HEK293 (cell line): Measurements from ENCODE around the gene PTS.
A peak's percentile ranks its signal among the peaks of the same experiment; 100 is the strongest.

ENCODE experiments used
- CTCF ChIA-PET: fragments of 350-600 bp; formaldehyde crosslinking; extraction: SDS; loops from one replicate; lab custom pipeline; 2021; ENCODE audit warnings: antibody characterized with exemption; lab: Yijun Ruan, JAX
- POLR2A ChIA-PET: fragments of 300-600 bp; formaldehyde crosslinking; extraction: SDS; loops from one replicate; lab custom pipeline; 2020; ENCODE audit warnings: antibody characterized with exemption, inconsistent platforms; lab: Yijun Ruan, JAX
- H3K27ac ChIP-seq: fragments of 200-500 bp; sonication (Bioruptor generic); 2 replicates; pipeline ENCODE4 v1.5.1; 2014; ENCODE audit warnings: low read depth, low read length, control low read depth, inconsistent platforms; ENCODE audit errors: extremely low read depth
- H3K36me3 ChIP-seq, 2 experiments: fragments of 200-500 bp in 1 of 2; sonication (Bioruptor generic) in 1 of 2; 1 replicate in 1 of 2; 2 replicates in 1 of 2; pipeline ENCODE4 v1.5.1; 2014 to 2017; ENCODE audit warnings: inconsistent platforms in 2 of 2, low read length in 2 of 2; ENCODE audit not compliant: control insufficient read depth in 2 of 2, insufficient read depth in 1 of 2
- H3K4me1 ChIP-seq: fragments of 200-500 bp; sonication (Bioruptor generic); 2 replicates; pipeline ENCODE4 v1.5.1; 2014; ENCODE audit warnings: mild to moderate bottlenecking, low read length, inconsistent platforms; ENCODE audit not compliant: control insufficient read depth, insufficient read depth
- H3K4me3 ChIP-seq: 2 replicates; pipeline ENCODE4 v1.5.1; 2011; ENCODE audit warnings: low read depth, mild to moderate bottlenecking, control low read depth, low read length, moderate library complexity
- H3K9me3 ChIP-seq: fragments of 200-500 bp; sonication (Bioruptor generic); 2 replicates; pipeline ENCODE4 v1.5.1; 2014; ENCODE audit warnings: low read depth, low read length, inconsistent platforms; ENCODE audit not compliant: control insufficient read depth, insufficient read depth
- CTCF ChIP-seq: fragments of 450-650 bp; formaldehyde crosslinking; IDR thresholded peaks from 2 replicates; pipeline ENCODE4 v1.5.1; 2016; ENCODE audit warnings: missing biosample characterization, missing genetic modification characterization
- HOXC10 ChIP-seq: sonication (generic); formaldehyde crosslinking; IDR thresholded peaks from 2 replicates; pipeline ENCODE4 v1.8.1; 2023; ENCODE audit warnings: mild to moderate bottlenecking, missing genetic modification reagents
- PBX3 ChIP-seq: sonication (generic); formaldehyde crosslinking; IDR thresholded peaks from 2 replicates; pipeline ENCODE4 v1.8.1; 2022; ENCODE audit warnings: mild to moderate bottlenecking, moderate library complexity, missing genetic modification reagents
- SP2 ChIP-seq: fragments of 450-650 bp; formaldehyde crosslinking; IDR thresholded peaks from 2 replicates; pipeline ENCODE4 v1.5.1; 2016; ENCODE audit warnings: missing biosample characterization, missing genetic modification characterization
- TCF7L2 ChIP-seq: IDR thresholded peaks from 2 replicates; pipeline ENCODE4 v1.6.1; 2011; ENCODE audit warnings: low read depth, mild to moderate bottlenecking, inconsistent platforms, low read length, moderate library complexity, borderline replicate concordance
- ZNF114 ChIP-seq: fragments of 450-650 bp; formaldehyde crosslinking; IDR thresholded peaks from 2 replicates; pipeline ENCODE4 v1.5.0; 2017; ENCODE audit warnings: missing biosample characterization, missing genetic modification characterization
- ZNF138 ChIP-seq: fragments of 450-650 bp; formaldehyde crosslinking; IDR thresholded peaks from 2 replicates; pipeline ENCODE4 v1.5.1; 2016; ENCODE audit warnings: missing biosample characterization, missing genetic modification characterization, borderline replicate concordance
- ZNF2 ChIP-seq: fragments of 450-650 bp; formaldehyde crosslinking; IDR thresholded peaks from 2 replicates; pipeline ENCODE4 v1.5.1; 2016; ENCODE audit warnings: missing biosample characterization, missing genetic modification characterization
- ZNF26 ChIP-seq: fragments of 450-650 bp; formaldehyde crosslinking; IDR thresholded peaks from 2 replicates; pipeline ENCODE4 v1.5.1; 2016; ENCODE audit warnings: missing biosample characterization, missing genetic modification characterization
- ZNF324 ChIP-seq: fragments of 450-650 bp; formaldehyde crosslinking; IDR thresholded peaks from 2 replicates; pipeline ENCODE4 v1.5.1; 2016; ENCODE audit warnings: missing biosample characterization, missing genetic modification characterization
- ZNF335 ChIP-seq: fragments of 450-650 bp; formaldehyde crosslinking; conservative IDR thresholded peaks from 2 replicates; pipeline ENCODE4 v1.5.1; 2016; ENCODE audit warnings: missing biosample characterization, missing genetic modification characterization
- ZNF426 ChIP-seq: fragments of 450-650 bp; formaldehyde crosslinking; IDR thresholded peaks from 2 replicates; pipeline ENCODE4 v1.5.1; 2017; ENCODE audit warnings: missing biosample characterization, missing genetic modification characterization, mild to moderate bottlenecking, inconsistent platforms, moderate library complexity
- ZNF514 ChIP-seq: fragments of 450-650 bp; formaldehyde crosslinking; IDR thresholded peaks from 2 replicates; pipeline ENCODE4 v1.5.1; 2016; ENCODE audit warnings: missing biosample characterization, missing genetic modification characterization
- ZNF596 ChIP-seq: fragments of 450-650 bp; IDR thresholded peaks from 2 replicates; pipeline ENCODE4 v1.5.0; 2018; ENCODE audit warnings: missing biosample characterization, mild to moderate bottlenecking, missing genetic modification characterization, moderate library complexity
- ZNF626 ChIP-seq: fragments of 450-650 bp; sonication (Bioruptor Pico); formaldehyde crosslinking; IDR thresholded peaks from 2 replicates; pipeline ENCODE4 v1.5.1; 2018; ENCODE audit warnings: missing biosample characterization, missing genetic modification characterization, inconsistent platforms
- ZNF654 ChIP-seq: fragments of 450-650 bp; formaldehyde crosslinking; IDR thresholded peaks from 2 replicates; pipeline ENCODE4 v1.5.1; 2016; ENCODE audit warnings: low read depth, missing biosample characterization, missing genetic modification characterization
- ZNF837 ChIP-seq: fragments of 450-650 bp; formaldehyde crosslinking; IDR thresholded peaks from 2 replicates; pipeline ENCODE4 v1.5.1; 2016; ENCODE audit warnings: missing biosample characterization, missing genetic modification characterization
- ZNF843 ChIP-seq: fragments of 450-650 bp; formaldehyde crosslinking; IDR thresholded peaks from 2 replicates; pipeline ENCODE4 v1.5.1; 2016; ENCODE audit warnings: missing biosample characterization, missing genetic modification characterization
- ZSCAN30 ChIP-seq: fragments of 450-650 bp; IDR thresholded peaks from 2 replicates; pipeline ENCODE4 v1.5.1; 2018; ENCODE audit warnings: missing biosample characterization, mild to moderate bottlenecking, missing genetic modification characterization, moderate library complexity
- ZSCAN4 ChIP-seq: fragments of 450-650 bp; formaldehyde crosslinking; IDR thresholded peaks from 2 replicates; pipeline ENCODE4 v1.5.1; 2017; ENCODE audit warnings: missing biosample characterization, missing genetic modification characterization

The PTS gene

GRCh38 chr11:112219476-112220232, 6.6 kb upstream of the PTS start:
- TF ChIP-seq ZNF26 (tag by site-specific recombination) (no peak), ZNF426 (tag by site-specific recombination) (no peak), ZNF335 (tag by site-specific recombination) (peak; percentile 51), ZNF2 (tag by site-specific recombination) (0 out of 2 replicates have a peak, but pooled peaks have one; percentile 24), ZNF654 (tag by site-specific recombination) (peak; percentile 90), ZNF626 (tag by site-specific recombination) (no peak), CTCF (tag by site-specific recombination) (peak; percentile 68)
- Histone ChIP-seq H3K9me3 (no peaks in the 10 kb centered on the region), H3K4me1 (no peaks in the 10 kb centered on the region), H3K36me3 (no peaks in the 10 kb centered on the region), H3K4me3 (no peak overlapping the region), H3K27ac (no peak overlapping the region)
- CTCF ChIA-PET, result interaction anchor here (0.6 to 19.0 kb wide), 21 partner anchors 9 to 1068 kb away, joined by 3 to 308 read pairs (median 4); no protein-coding TSS in a partner anchor
- POLR2A ChIA-PET, result no interaction called here

GRCh38 chr11:112221274-112221835, 4.9 kb upstream of the PTS start:
- CTCF ChIA-PET, result interaction anchor here (0.6 to 19.0 kb wide), 11 partner anchors 10 to 1160 kb away, joined by 3 to 308 read pairs (median 4); no protein-coding TSS in a partner anchor
- Histone ChIP-seq H3K27ac (no peak overlapping the region), H3K36me3 (no peaks in the 10 kb centered on the region), H3K9me3 (no peaks in the 10 kb centered on the region), H3K4me3 (no peak overlapping the region), H3K4me1 (no peaks in the 10 kb centered on the region)
- POLR2A ChIA-PET, result interaction anchor here (0.7 kb wide), 1 partner anchor 350 kb away, joined by 7 read pairs; the partner anchor contains the start of gene ALG9
- no peak for TF ChIP-seq ZNF138 (tag by site-specific recombination)
- no peak for TF ChIP-seq ZNF2 (tag by site-specific recombination)

GRCh38 chr11:112222303-112222702, 3.9 kb upstream of the PTS start:
- H3K9me3 ChIP-seq, result no peaks in the 10 kb centered on the region
- TF ChIP-seq SP2 (no peak), ZNF324 (tag by site-specific recombination) (no peak), ZNF114 (tag by site-specific recombination) (no peak), ZSCAN30 (tag by site-specific recombination) (no peak), TCF7L2 (no peak), PBX3 (CRISPR knock-in tag) (no peak), ZSCAN4 (tag by site-specific recombination) (no peak), ZNF596 (tag by site-specific recombination) (no peak), HOXC10 (no peak), ZNF138 (tag by site-specific recombination) (no peak), ZNF837 (tag by site-specific recombination) (no peak), ZNF514 (no peak), ZNF843 (tag by site-specific recombination) (no peak)
- no peaks in the 10 kb centered on the region for H3K36me3 ChIP-seq
- ChIA-PET CTCF (interaction anchor here (1.8 to 19.0 kb wide), 2 partner anchors 61 to 1067 kb away, joined by 9 to 308 read pairs; no protein-coding TSS in a partner anchor), POLR2A (no interaction called here)
- H3K27ac ChIP-seq, result no peak overlapping the region
- no peaks in the 10 kb centered on the region for H3K4me1 ChIP-seq
- no peak overlapping the region for H3K4me3 ChIP-seq
